DMS 273 (cell line): ENCODE data around the gene UBN1.

Experiments used
- DNase-seq: peaks from one replicate; lab custom pipeline; 2025; ENCODE audit not compliant: unreplicated experiment; lab: John Stamatoyannopoulos, UW

The UBN1 gene

GRCh38 chr16:4904108-4904941 lies 57.0 kb downstream of the UBN1 start:
- DNase-seq = no peak

DNA sequence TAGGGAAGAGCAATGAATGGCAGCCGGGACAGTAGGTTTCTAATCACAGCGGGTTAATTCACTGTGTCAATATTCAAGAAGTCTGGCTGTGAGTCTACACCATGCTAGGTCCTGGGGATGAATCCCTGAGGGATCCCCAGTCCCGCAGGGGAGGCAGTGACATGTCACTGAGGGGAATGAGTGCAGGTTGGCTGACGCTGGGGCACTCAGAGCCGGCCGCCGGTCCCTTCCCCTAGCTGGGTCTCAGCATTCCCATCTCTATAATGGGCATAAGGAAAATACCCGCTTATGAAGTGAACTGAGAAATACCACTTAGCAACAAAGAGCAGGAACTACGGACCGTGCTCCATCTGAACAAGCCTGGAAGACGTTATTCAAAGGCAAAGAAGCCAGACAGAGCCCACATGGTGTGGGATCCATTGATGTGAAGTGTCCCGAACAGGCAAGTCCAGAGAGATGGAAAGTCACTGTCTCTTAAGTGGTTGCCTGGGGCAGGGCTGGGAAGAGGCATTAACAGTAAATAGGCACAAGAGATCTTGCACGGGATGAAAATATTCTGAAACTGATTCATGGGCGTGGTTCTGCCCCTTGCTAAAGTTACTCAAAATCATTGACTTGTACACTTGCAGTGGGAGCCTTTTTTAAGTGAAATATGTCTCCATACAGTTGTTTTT lies 57.8 kb downstream of the UBN1 start:
- DNase-seq = no peak

DNA sequence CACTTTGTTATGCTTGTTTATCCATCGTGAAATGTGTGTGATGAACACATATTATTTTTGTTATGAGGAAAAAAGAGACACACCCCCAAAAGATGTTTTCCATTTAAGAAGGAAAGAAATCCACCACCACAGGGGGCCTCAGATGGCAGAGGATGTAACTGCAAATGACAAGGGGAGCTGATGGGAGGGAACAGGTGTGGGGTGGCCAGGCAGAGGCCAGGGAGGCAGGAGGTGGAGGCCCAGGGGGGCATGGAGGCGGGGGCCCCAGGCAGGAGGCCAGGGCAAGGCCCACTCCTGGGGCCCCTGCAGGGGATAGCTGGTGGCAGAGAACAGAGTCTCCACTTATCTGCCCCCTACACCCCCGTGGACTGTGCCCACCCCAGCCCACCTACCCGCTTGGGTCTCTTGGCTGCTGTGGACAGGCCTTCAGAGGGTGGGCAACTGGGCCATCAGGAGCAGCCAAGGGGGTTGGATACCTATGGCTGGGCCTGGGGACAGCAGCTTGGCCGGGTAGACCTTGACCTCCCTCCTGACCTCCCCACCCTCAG lies 61.6 kb downstream of the UBN1 start:
- no peak for DNase-seq

- no peak for DNase-seq
These were observed 62.5 kb downstream of the UBN1 start for GRCh38 chr16:4909825-4910224.

- DNase-seq = no peak
These were observed 63.5 kb downstream of the UBN1 start for GRCh38 chr16:4910828-4911227.

GRCh38 chr16:4911970-4912386 lies 64.7 kb downstream of the UBN1 start:
- DNase-seq = no peak

- DNase-seq = no peak
These were observed 66.0 kb downstream of the UBN1 start for GRCh38 chr16:4913130-4913773.

- DNase-seq = no peak
These were observed 66.7 kb downstream of the UBN1 start for GRCh38 chr16:4913774-4914525.

- DNase-seq = no peak
These were observed 67.4 kb downstream of the UBN1 start for GRCh38 chr16:4914528-4915225.

GRCh38 chr16:4915226-4915761 lies 68.0 kb downstream of the UBN1 start:
- no peak for DNase-seq

GRCh38 chr16:4917117-4917516 lies 69.8 kb downstream of the UBN1 start:
- DNase-seq = no peak

DNA sequence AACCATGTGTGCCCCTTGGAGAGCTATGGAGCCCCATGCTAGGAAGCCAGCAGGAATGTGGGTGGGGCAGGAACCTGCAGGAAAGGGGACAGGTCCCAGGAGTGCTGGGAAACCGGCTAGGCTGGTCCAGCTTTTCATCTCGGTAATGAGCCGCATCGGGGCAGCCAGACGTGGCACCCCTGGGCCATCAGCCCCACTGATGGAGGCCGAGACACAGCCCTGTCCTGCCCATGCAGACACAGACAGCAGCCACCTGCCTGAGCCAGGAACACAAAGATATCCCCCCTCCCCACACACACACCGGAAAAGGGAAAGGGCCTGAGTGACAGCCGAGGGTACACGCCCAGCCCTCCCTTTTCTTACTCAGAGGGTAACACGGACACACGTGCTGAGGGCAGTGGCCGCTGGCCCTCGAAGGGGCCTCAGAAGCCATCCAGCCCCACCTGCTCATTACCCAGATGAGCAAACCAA lies 71.5 kb downstream of the UBN1 start:
- no peak for DNase-seq

- DNase-seq = no peak
These were observed 73.5 kb downstream of the UBN1 start for GRCh38 chr16:4920826-4921225.

GRCh38 chr16:4922721-4923342 lies 75.6 kb downstream of the UBN1 start:
- peak; percentile 86 for DNase-seq

- no peak for DNase-seq
These were observed 76.6 kb downstream of the UBN1 start for GRCh38 chr16:4923853-4924252.

GRCh38 chr16:4924593-4925292 lies 77.5 kb downstream of the UBN1 start:
- DNase-seq = no peak

DNA sequence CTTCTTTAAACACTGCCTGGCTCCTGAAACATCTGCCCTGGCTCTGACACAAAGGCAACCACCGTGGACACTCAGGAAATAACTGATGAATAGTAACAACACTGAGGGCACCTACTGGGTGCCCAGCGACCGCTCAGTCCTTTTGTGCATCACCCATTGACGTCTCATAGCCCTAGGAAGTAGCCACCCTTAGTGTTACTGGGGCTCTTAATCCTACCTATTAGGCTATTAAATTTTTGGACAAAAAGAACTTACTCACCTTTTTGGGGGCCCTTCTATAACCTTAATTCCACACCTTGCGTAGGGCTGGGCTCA lies 78.0 kb downstream of the UBN1 start:
- no peak for DNase-seq

DNA sequence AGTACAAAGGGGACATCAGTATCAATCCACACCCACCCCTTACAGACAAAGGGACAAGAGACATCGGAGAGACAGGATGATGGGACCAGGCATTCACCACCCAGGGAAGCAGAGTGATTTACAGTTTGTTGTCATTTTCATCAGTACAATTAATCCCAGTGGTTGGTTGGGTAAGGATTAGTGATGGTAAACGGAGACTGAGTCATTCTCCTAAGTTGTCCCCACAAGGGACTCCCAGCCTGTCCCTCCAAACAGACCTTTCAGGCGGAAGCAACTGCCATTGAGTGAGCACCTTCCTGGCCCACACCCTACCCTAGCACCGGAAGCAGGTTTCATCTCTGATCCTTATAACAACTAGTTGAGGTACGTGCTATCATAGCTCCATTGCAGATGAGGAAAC lies 78.5 kb downstream of the UBN1 start:
- no peak for DNase-seq

- no peak for DNase-seq
These were observed 79.6 kb downstream of the UBN1 start for GRCh38 chr16:4926928-4927327.
